ENCODE data around the gene ACY1.

DNA sequence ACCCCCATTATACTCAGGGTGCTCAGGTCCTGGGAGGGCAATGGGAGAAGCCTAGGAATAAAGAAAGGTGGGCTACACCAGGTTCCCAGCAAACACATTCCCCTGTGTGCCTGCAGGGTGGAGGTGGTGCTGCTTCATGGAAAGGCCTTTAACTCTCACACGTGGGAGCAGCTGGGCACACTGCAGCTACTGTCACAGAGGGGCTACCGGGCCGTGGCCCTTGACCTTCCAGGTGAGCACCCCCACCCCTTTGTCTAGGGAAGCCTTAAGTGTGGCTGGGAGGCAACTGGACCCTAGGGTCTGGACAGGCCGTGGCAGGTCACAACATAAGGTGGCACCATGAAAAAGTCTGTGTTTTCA, 5.2 kb upstream of the ACY1 start:
- TF ChIP-seq CTCF (IDR thresholded peaks at IDR 0.05; ENCODE audit: low read depth, low read length, poor library complexity, severe bottlenecking) = no peak
- no peak for TF ChIP-seq EZH2phosphoT487 (IDR thresholded peaks at IDR 0.05; ENCODE audit: borderline replicate concordance, low read length)
